Muscle layer of colon (tissue), 2 donors: ENCODE measurements around the gene DCUN1D1.

Experiments
- H3K27ac ChIP-seq: one replicate; pipeline ENCODE4 v1.7.0; 2013; ENCODE audit warnings: low read depth, mild to moderate bottlenecking, low read length, moderate library complexity
- H3K27me3 ChIP-seq, 2 donors: one replicate each; pipeline ENCODE4 v1.7.0; 2013; ENCODE audit warnings: low read length in 2 of 2, mild to moderate bottlenecking in 2 of 2; ENCODE audit not compliant: insufficient read depth in 2 of 2, control insufficient read depth in 1 of 2
- H3K36me3 ChIP-seq: one replicate; pipeline ENCODE4 v1.7.0; 2013; ENCODE audit warnings: mild to moderate bottlenecking, low read length; ENCODE audit not compliant: insufficient read depth
- H3K4me1 ChIP-seq: one replicate; pipeline ENCODE4 v1.7.0; 2013; ENCODE audit warnings: mild to moderate bottlenecking, low read length; ENCODE audit not compliant: insufficient read depth
- H3K4me3 ChIP-seq, 2 donors: one replicate each; pipeline ENCODE4 v1.7.0; 2013; ENCODE audit warnings: low read length in 2 of 2, low read depth in 1 of 2, mild to moderate bottlenecking in 1 of 2, moderate library complexity in 1 of 2
- H3K9ac ChIP-seq: one replicate; pipeline ENCODE4 v1.7.0; 2013; ENCODE audit warnings: low read length
- H3K9me3 ChIP-seq: one replicate; pipeline ENCODE4 v1.7.0; 2013; ENCODE audit warnings: mild to moderate bottlenecking, low read length
- donor health status: abdominal sarcoma.
- donor health status: Adenocarcinoma of cecum.

The DCUN1D1 gene

GRCh38 chr3:182954553-182955235 lies 25.6 kb downstream of the DCUN1D1 start:
- H3K9me3 ChIP-seq: no peaks in the 10 kb centered on the region

GRCh38 chr3:182949688-182950087 lies 30.6 kb downstream of the DCUN1D1 start:
- H3K27me3 ChIP-seq: no peaks in the 10 kb centered on the region
- no peaks in the 10 kb centered on the region for H3K4me1 ChIP-seq
- no peaks in the 10 kb centered on the region for H3K9me3 ChIP-seq
- H3K9ac ChIP-seq: no peak overlapping the region
- no peak overlapping the region for H3K4me3 ChIP-seq
- H3K27ac ChIP-seq: no peak overlapping the region
- H3K36me3 ChIP-seq: peaks cover 21% of the 10 kb centered on the region

More at GRCh38 chr3:182954553-182955235, 25.6 kb downstream of the DCUN1D1 start:
- Histone ChIP-seq H3K4me3 (no peak overlapping the region), H3K4me1 (no peaks in the 10 kb centered on the region), H3K9ac (no peak overlapping the region), H3K27ac (no peak overlapping the region), H3K36me3 (peaks cover 6% of the 10 kb centered on the region), H3K27me3 (no peaks in the 10 kb centered on the region)

GRCh38 chr3:182948305-182948704 lies 32.0 kb downstream of the DCUN1D1 start:
- peaks cover 25% of the 10 kb centered on the region for H3K36me3 ChIP-seq
- no peaks in the 10 kb centered on the region for H3K9me3 ChIP-seq
- H3K4me1 ChIP-seq: no peaks in the 10 kb centered on the region
- no peak overlapping the region for H3K9ac ChIP-seq
- no peak overlapping the region for H3K4me3 ChIP-seq
- no peaks in the 10 kb centered on the region for H3K27me3 ChIP-seq
- no peak overlapping the region for H3K27ac ChIP-seq

GRCh38 chr3:182947888-182948287 lies 32.5 kb downstream of the DCUN1D1 start:
- no peaks in the 10 kb centered on the region for H3K9me3 ChIP-seq
- H3K9ac ChIP-seq: no peak overlapping the region
- H3K27me3 ChIP-seq: no peaks in the 10 kb centered on the region
- H3K4me3 ChIP-seq: no peak overlapping the region
- peaks cover 22% of the 10 kb centered on the region for H3K36me3 ChIP-seq
- no peaks in the 10 kb centered on the region for H3K4me1 ChIP-seq
- H3K27ac ChIP-seq: no peak overlapping the region

- H3K9ac ChIP-seq: no peak overlapping the region
- peaks cover 19% of the 10 kb centered on the region for H3K36me3 ChIP-seq
- no peaks in the 10 kb centered on the region for H3K27me3 ChIP-seq
- H3K4me3 ChIP-seq: no peak overlapping the region
- H3K9me3 ChIP-seq: no peaks in the 10 kb centered on the region
- H3K27ac ChIP-seq: no peak overlapping the region
- H3K4me1 ChIP-seq: peaks cover 12% of the 10 kb centered on the region
These were observed 38.6 kb downstream of the DCUN1D1 start for GRCh38 chr3:182941719-182942118.

- Histone ChIP-seq H3K4me3 (no peak overlapping the region), H3K27me3 (no peaks in the 10 kb centered on the region), H3K36me3 (peaks cover 7% of the 10 kb centered on the region), H3K4me1 (peaks cover 12% of the 10 kb centered on the region), H3K9ac (no peak overlapping the region), H3K9me3 (no peaks in the 10 kb centered on the region), H3K27ac (no peak overlapping the region)
These were observed 40.0 kb downstream of the DCUN1D1 start for GRCh38 chr3:182940266-182940808.

- Histone ChIP-seq H3K4me3 (no peak overlapping the region), H3K27ac (no peak overlapping the region), H3K9me3 (no peaks in the 10 kb centered on the region), H3K27me3 (no peaks in the 10 kb centered on the region), H3K9ac (no peak overlapping the region), H3K4me1 (peaks cover 12% of the 10 kb centered on the region), H3K36me3 (no peaks in the 10 kb centered on the region)
These were observed 42.9 kb downstream of the DCUN1D1 start for GRCh38 chr3:182937293-182938051.

GRCh38 chr3:182936918-182937285 lies 43.4 kb downstream of the DCUN1D1 start:
- no peak overlapping the region for H3K4me3 ChIP-seq
- H3K27ac ChIP-seq: no peak overlapping the region
- H3K9me3 ChIP-seq: no peaks in the 10 kb centered on the region
- H3K4me1 ChIP-seq: peaks cover 12% of the 10 kb centered on the region
- no peak overlapping the region for H3K9ac ChIP-seq
- no peaks in the 10 kb centered on the region for H3K27me3 ChIP-seq
- H3K36me3 ChIP-seq: no peaks in the 10 kb centered on the region

- H3K36me3 ChIP-seq: no peaks in the 10 kb centered on the region
- H3K27ac ChIP-seq: no peak overlapping the region
- no peaks in the 10 kb centered on the region for H3K9me3 ChIP-seq
- no peak overlapping the region for H3K9ac ChIP-seq
- H3K4me1 ChIP-seq: peaks cover 12% of the 10 kb centered on the region
- H3K4me3 ChIP-seq: no peak overlapping the region
- no peaks in the 10 kb centered on the region for H3K27me3 ChIP-seq
These were observed 44.0 kb downstream of the DCUN1D1 start for GRCh38 chr3:182936239-182936917.

- Histone ChIP-seq H3K27ac (no peak overlapping the region), H3K27me3 (no peaks in the 10 kb centered on the region), H3K36me3 (no peaks in the 10 kb centered on the region), H3K4me1 (peaks cover 12% of the 10 kb centered on the region), H3K9me3 (no peaks in the 10 kb centered on the region), H3K9ac (no peak overlapping the region), H3K4me3 (no peak overlapping the region)
These were observed 44.5 kb downstream of the DCUN1D1 start for GRCh38 chr3:182935803-182936202.

GRCh38 chr3:182925944-182926337 lies 54.4 kb downstream of the DCUN1D1 start:
- Histone ChIP-seq H3K4me3 (no peak overlapping the region), H3K9ac (no peak overlapping the region), H3K27me3 (no peaks in the 10 kb centered on the region), H3K9me3 (no peaks in the 10 kb centered on the region), H3K36me3 (no peaks in the 10 kb centered on the region), H3K27ac (no peak overlapping the region), H3K4me1 (no peaks in the 10 kb centered on the region)
